GM19025 (cell line): ENCODE measurements around the gene ADD3.

Experiments
- ATAC-seq: cut with Tn5 transposase; IDR thresholded peaks from one replicate; pipeline ENCODE4 v1.9.1; 2021; ENCODE audit warnings: mild to moderate bottlenecking, low read depth, moderate library complexity; ENCODE audit not compliant: unreplicated experiment

The ADD3 gene

GRCh38 chr10:110058212-110058611 lies 50.4 kb downstream of the ADD3 start:
- ATAC-seq: no peak

GRCh38 chr10:110059925-110060324 lies 52.1 kb downstream of the ADD3 start:
- ATAC-seq: no peak

GRCh38 chr10:110061687-110062086 lies 53.9 kb downstream of the ADD3 start:
- ATAC-seq: no peak

GRCh38 chr10:110065269-110065668 lies 57.5 kb downstream of the ADD3 start:
- no peak for ATAC-seq

GRCh38 chr10:110067960-110068770 lies 60.4 kb downstream of the ADD3 start:
- peak; percentile 41 for ATAC-seq

- ATAC-seq: no peak
These were observed 61.0 kb downstream of the ADD3 start for GRCh38 chr10:110068780-110069179.

- ATAC-seq: peak; percentile 52
These were observed 61.8 kb downstream of the ADD3 start for GRCh38 chr10:110069502-110069982.

GRCh38 chr10:110073896-110074295 lies 66.1 kb downstream of the ADD3 start:
- ATAC-seq: no peak

GRCh38 chr10:110074298-110074697 lies 66.5 kb downstream of the ADD3 start:
- no peak for ATAC-seq

- no peak for ATAC-seq
These were observed 67.2 kb downstream of the ADD3 start for GRCh38 chr10:110074758-110075671.

- no peak for ATAC-seq
These were observed 67.9 kb downstream of the ADD3 start for GRCh38 chr10:110075686-110076085.

GRCh38 chr10:110076559-110077318 lies 69.0 kb downstream of the ADD3 start:
- ATAC-seq: peak; percentile 60

GRCh38 chr10:110077436-110078130 lies 69.8 kb downstream of the ADD3 start:
- no peak for ATAC-seq

GRCh38 chr10:110078317-110078716 lies 70.5 kb downstream of the ADD3 start:
- no peak for ATAC-seq

GRCh38 chr10:110081911-110082310 lies 74.1 kb downstream of the ADD3 start:
- no peak for ATAC-seq

GRCh38 chr10:110083884-110084283 lies 76.1 kb downstream of the ADD3 start:
- no peak for ATAC-seq

GRCh38 chr10:110087682-110088081 lies 79.9 kb downstream of the ADD3 start:
- no peak for ATAC-seq

- no peak for ATAC-seq
These were observed 80.8 kb downstream of the ADD3 start for GRCh38 chr10:110088367-110089104.

- no peak for ATAC-seq
These were observed 84.0 kb downstream of the ADD3 start for GRCh38 chr10:110091830-110092229.
